ENCODE data around the gene EXOC6. TPM values are rescaled to one million over a fixed set of nuclear protein-coding genes. Genes with fewer than 3 reads are reported as not detected.

EXOC6 gene
- polyA plus RNA-seq, 1 donor from 2014 or later: 26.3 TPM

- H3K36me3 ChIP-seq (ENCODE audit: insufficient read depth, low read length): no peaks in the 10 kb centered on the region
- H3K4me2 ChIP-seq (ENCODE audit: low read length): no peak overlapping the region
- H3K9me3 ChIP-seq (ENCODE audit: low read length): no peaks in the 10 kb centered on the region
- H3K27ac ChIP-seq (ENCODE audit: low read length): no peak overlapping the region
- H3K27me3 ChIP-seq (ENCODE audit: insufficient read depth, low read depth, low read length): no peaks in the 10 kb centered on the region
- H3F3A ChIP-seq (ENCODE audit: insufficient read depth, low read length, poor library complexity, severe bottlenecking): no peaks in the 10 kb centered on the region
- no peaks in the 10 kb centered on the region for H3K79me2 ChIP-seq (replicated peaks; ENCODE audit: insufficient read depth, low read length)
- TF ChIP-seq RAD21 (conservative IDR thresholded peaks at IDR 0.05): peak; percentile 72
- TF ChIP-seq, protein P1, sequence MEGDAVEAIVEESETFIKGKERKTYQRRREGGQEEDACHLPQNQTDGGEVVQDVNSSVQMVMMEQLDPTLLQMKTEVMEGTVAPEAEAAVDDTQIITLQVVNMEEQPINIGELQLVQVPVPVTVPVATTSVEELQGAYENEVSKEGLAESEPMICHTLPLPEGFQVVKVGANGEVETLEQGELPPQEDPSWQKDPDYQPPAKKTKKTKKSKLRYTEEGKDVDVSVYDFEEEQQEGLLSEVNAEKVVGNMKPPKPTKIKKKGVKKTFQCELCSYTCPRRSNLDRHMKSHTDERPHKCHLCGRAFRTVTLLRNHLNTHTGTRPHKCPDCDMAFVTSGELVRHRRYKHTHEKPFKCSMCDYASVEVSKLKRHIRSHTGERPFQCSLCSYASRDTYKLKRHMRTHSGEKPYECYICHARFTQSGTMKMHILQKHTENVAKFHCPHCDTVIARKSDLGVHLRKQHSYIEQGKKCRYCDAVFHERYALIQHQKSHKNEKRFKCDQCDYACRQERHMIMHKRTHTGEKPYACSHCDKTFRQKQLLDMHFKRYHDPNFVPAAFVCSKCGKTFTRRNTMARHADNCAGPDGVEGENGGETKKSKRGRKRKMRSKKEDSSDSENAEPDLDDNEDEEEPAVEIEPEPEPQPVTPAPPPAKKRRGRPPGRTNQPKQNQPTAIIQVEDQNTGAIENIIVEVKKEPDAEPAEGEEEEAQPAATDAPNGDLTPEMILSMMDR (IDR thresholded peaks at IDR 0.05; ENCODE audit: poor library complexity, severe bottlenecking): peak; percentile 72
- no peak for TF ChIP-seq MXI1 (conservative IDR thresholded peaks at IDR 0.05; ENCODE audit: poor library complexity, severe bottlenecking)
- TF ChIP-seq POLR2AphosphoS5 (IDR thresholded peaks at IDR 0.05): no peak
- no peak for TF ChIP-seq TAF1 (IDR thresholded peaks at IDR 0.05; ENCODE audit: low read depth)
- no peak for TF ChIP-seq EZH2 (IDR thresholded peaks at IDR 0.05; ENCODE audit: borderline replicate concordance, insufficient read depth, low read length, poor library complexity, severe bottlenecking)
- TF ChIP-seq EP300 (conservative IDR thresholded peaks at IDR 0.05; ENCODE audit: poor library complexity, severe bottlenecking): no peak
- peak; percentile 75 for TF ChIP-seq SMC3 (conservative IDR thresholded peaks at IDR 0.05; ENCODE audit: poor library complexity)
- no peak overlapping the region for H3K9ac ChIP-seq (ENCODE audit: low read length)
- no peak overlapping the region for H3K4me3 ChIP-seq (ENCODE audit: low read length)
- H3K9me2 ChIP-seq (ENCODE audit: insufficient read depth, low read length): no peaks in the 10 kb centered on the region
- H2AFZ ChIP-seq (ENCODE audit: low read depth, low read length): no peak overlapping the region
- no peaks in the 10 kb centered on the region for H4K20me1 ChIP-seq (ENCODE audit: insufficient read depth)
These were observed 117.0 kb downstream of the EXOC6 start for GRCh38 chr10:92965314-92965713.

DNA sequence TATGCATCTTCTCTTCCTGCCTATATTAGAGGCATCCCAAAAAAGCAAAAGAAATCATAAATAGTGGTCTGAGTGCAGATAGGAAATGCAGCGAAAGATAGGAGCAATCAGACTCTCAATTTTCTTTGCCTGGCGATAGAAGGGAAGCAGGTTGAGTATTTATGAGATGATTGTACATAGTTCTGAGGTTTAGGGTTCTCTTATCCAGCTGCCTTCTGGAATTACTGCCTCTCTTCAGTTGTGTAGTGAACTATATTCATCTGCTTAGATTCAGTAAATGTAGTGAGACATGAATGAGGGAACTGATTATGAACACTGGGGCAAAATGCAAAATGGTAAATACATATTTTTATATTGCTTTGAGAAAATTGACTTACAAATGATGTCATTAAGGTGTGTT is 119.3 kb downstream of the EXOC6 start:
- Histone ChIP-seq H3K9me3 (ENCODE audit: low read length) (no peaks in the 10 kb centered on the region), H3K36me3 (ENCODE audit: insufficient read depth, low read length) (no peaks in the 10 kb centered on the region), H4K20me1 (ENCODE audit: insufficient read depth) (no peaks in the 10 kb centered on the region), H3K79me2 (replicated peaks; ENCODE audit: insufficient read depth, low read length) (no peaks in the 10 kb centered on the region), H2AFZ (ENCODE audit: low read depth, low read length) (no peak overlapping the region), H3F3A (ENCODE audit: insufficient read depth, low read length, poor library complexity, severe bottlenecking) (no peaks in the 10 kb centered on the region), H3K9me2 (ENCODE audit: insufficient read depth, low read length) (no peaks in the 10 kb centered on the region), H3K9ac (ENCODE audit: low read length) (no peak overlapping the region), H3K27ac (ENCODE audit: low read length) (no peak overlapping the region), H3K27me3 (ENCODE audit: insufficient read depth, low read depth, low read length) (no peaks in the 10 kb centered on the region), H3K4me3 (ENCODE audit: low read length) (no peak overlapping the region), H3K4me2 (ENCODE audit: low read length) (no peak overlapping the region)
- no peak for TF ChIP-seq EZH2 (IDR thresholded peaks at IDR 0.05; ENCODE audit: borderline replicate concordance, insufficient read depth, low read length, poor library complexity, severe bottlenecking)
- no peak for TF ChIP-seq MXI1 (conservative IDR thresholded peaks at IDR 0.05; ENCODE audit: poor library complexity, severe bottlenecking)
- TF ChIP-seq POLR2AphosphoS5 (IDR thresholded peaks at IDR 0.05): no peak
- no peak for TF ChIP-seq REST (IDR thresholded peaks at IDR 0.05; ENCODE audit: borderline replicate concordance)
- no peak for TF ChIP-seq TAF1 (IDR thresholded peaks at IDR 0.05; ENCODE audit: low read depth)
- no peak for TF ChIP-seq EP300 (conservative IDR thresholded peaks at IDR 0.05; ENCODE audit: poor library complexity, severe bottlenecking)
- TF ChIP-seq SMC3 (conservative IDR thresholded peaks at IDR 0.05; ENCODE audit: poor library complexity): no peak
- TF ChIP-seq, protein P1 (IDR thresholded peaks at IDR 0.05; ENCODE audit: poor library complexity, severe bottlenecking): no peak
- no peak for TF ChIP-seq RAD21 (conservative IDR thresholded peaks at IDR 0.05)

Data from neural cell (in vitro differentiated cells).